H9 (cell line): ENCODE results near the gene CDCA3. TPM values are rescaled to one million over a fixed set of nuclear protein-coding genes. Genes with fewer than 3 reads are reported as not detected.

Experiments
- DNase-seq: peaks from one replicate; pipeline ENCODE4 v3.0.0-alpha.2; 2017
- H2AFZ ChIP-seq: one replicate; pipeline ENCODE4 v1.6.1; 2013; ENCODE audit warnings: mild to moderate bottlenecking, low read length, control low read depth, moderate library complexity
- H2AK5ac ChIP-seq: 2 replicates; pipeline ENCODE4 v1.6.1; 2013; ENCODE audit warnings: low read length, control low read depth, mixed read lengths; ENCODE audit not compliant: insufficient read length
- H2BK120ac ChIP-seq: one replicate; pipeline ENCODE4 v1.6.1; 2013; ENCODE audit warnings: low read depth, mild to moderate bottlenecking, low read length, control low read depth, inconsistent platforms; ENCODE audit not compliant: poor library complexity, severe bottlenecking
- H2BK12ac ChIP-seq: 2 replicates; pipeline ENCODE4 v1.6.1; 2013; ENCODE audit warnings: low read length, control low read depth, mixed read lengths, low read depth; ENCODE audit not compliant: insufficient read length
- H2BK15ac ChIP-seq: 2 replicates; pipeline ENCODE4 v1.6.1; 2013; ENCODE audit warnings: low read depth, low read length, control low read depth
- H2BK20ac ChIP-seq: one replicate; pipeline ENCODE4 v1.6.1; 2013; ENCODE audit warnings: low read depth, mild to moderate bottlenecking, low read length, control low read depth, inconsistent platforms; ENCODE audit not compliant: poor library complexity, severe bottlenecking
- H2BK5ac ChIP-seq: 2 replicates; pipeline ENCODE4 v1.6.1; 2013; ENCODE audit warnings: low read length, control low read depth, mixed read lengths; ENCODE audit not compliant: insufficient read length
- H3K14ac ChIP-seq: 2 replicates; pipeline ENCODE4 v1.6.1; 2013; ENCODE audit warnings: low read length, control low read depth; ENCODE audit not compliant: insufficient read depth
- H3K18ac ChIP-seq: 2 replicates; pipeline ENCODE4 v1.6.1; 2013; ENCODE audit warnings: low read depth, mild to moderate bottlenecking, mixed read lengths, low read length, control low read depth; ENCODE audit not compliant: insufficient read length
- H3K23ac ChIP-seq: 2 replicates; pipeline ENCODE4 v1.6.1; 2013; ENCODE audit warnings: low read length, control low read depth, mixed read lengths, low read depth; ENCODE audit not compliant: insufficient read length
- H3K23me2 ChIP-seq: 2 replicates; pipeline ENCODE4 v1.6.1; 2013; ENCODE audit warnings: low read depth, mild to moderate bottlenecking, mixed read lengths, low read length, control low read depth; ENCODE audit not compliant: insufficient read length, poor library complexity, severe bottlenecking
- H3K27ac ChIP-seq: 2 replicates; pipeline ENCODE4 v1.5.1; 2013; ENCODE audit warnings: low read length, control low read depth, mixed read lengths, low read depth; ENCODE audit not compliant: insufficient read length
- H3K27me3 ChIP-seq: 2 replicates; pipeline ENCODE4 v1.6.1; 2013; ENCODE audit warnings: low read length, control low read depth, inconsistent platforms; ENCODE audit not compliant: insufficient read depth
- H3K4ac ChIP-seq: 2 replicates; pipeline ENCODE4 v1.6.1; 2013; ENCODE audit warnings: low read depth, mild to moderate bottlenecking, control low read depth, inconsistent platforms, low read length, moderate library complexity
- H3K4me1 ChIP-seq: 2 replicates; pipeline ENCODE4 v1.6.1; 2013; ENCODE audit warnings: low read length, control low read depth, inconsistent platforms; ENCODE audit not compliant: insufficient read depth
- H3K4me2 ChIP-seq: 2 replicates; pipeline ENCODE4 v1.6.1; 2013; ENCODE audit warnings: low read length, control low read depth, mixed read lengths; ENCODE audit not compliant: insufficient read length, insufficient read depth
- H3K56ac ChIP-seq: 2 replicates; pipeline ENCODE4 v1.6.1; 2013; ENCODE audit warnings: low read depth, mild to moderate bottlenecking, mixed read lengths, low read length, control low read depth; ENCODE audit not compliant: insufficient read length
- H3K79me1 ChIP-seq: 2 replicates; pipeline ENCODE4 v1.6.1; 2013; ENCODE audit warnings: low read depth, mild to moderate bottlenecking, moderate library complexity, low read length, control low read depth, inconsistent platforms; ENCODE audit not compliant: insufficient read depth, poor library complexity, severe bottlenecking
- H3K79me2 ChIP-seq: 2 replicates; pipeline ENCODE4 v1.6.1; 2013; ENCODE audit warnings: low read length, control low read depth, inconsistent platforms; ENCODE audit not compliant: insufficient read depth
- H3K9ac ChIP-seq: 2 replicates; pipeline ENCODE4 v1.6.1; 2013; ENCODE audit warnings: low read length, control low read depth, mixed read lengths; ENCODE audit not compliant: insufficient read length; ENCODE audit errors: extremely low read depth
- H3K9me3 ChIP-seq: one replicate; pipeline ENCODE4 v1.6.1; 2013; ENCODE audit warnings: low read depth, low read length, inconsistent platforms; ENCODE audit not compliant: control insufficient read depth
- H3T11ph ChIP-seq: one replicate; pipeline ENCODE4 v1.6.1; 2013; ENCODE audit warnings: mild to moderate bottlenecking, low read length, control low read depth, inconsistent platforms
- H4K20me1 ChIP-seq: one replicate; pipeline ENCODE4 v1.6.1; 2013; ENCODE audit not compliant: control insufficient read depth, insufficient read length, insufficient read depth
- H4K5ac ChIP-seq: 2 replicates; pipeline ENCODE4 v1.6.1; 2013; ENCODE audit warnings: low read depth, mild to moderate bottlenecking, mixed read lengths, low read length, control low read depth; ENCODE audit not compliant: insufficient read length
- H4K8ac ChIP-seq: replicated peaks from 2 replicates; pipeline ENCODE4 v1.6.1; 2013; ENCODE audit warnings: low read length, control low read depth, mixed read lengths, low read depth; ENCODE audit not compliant: insufficient read length
- H4K91ac ChIP-seq: 2 replicates; pipeline ENCODE4 v1.6.1; 2013; ENCODE audit warnings: low read depth, mild to moderate bottlenecking, moderate library complexity, mixed read lengths, low read length, control low read depth; ENCODE audit not compliant: insufficient read length
- H3K27ac Mint-ChIP-seq, 3 experiments: 2 replicates in 2 of 3; 3 replicates in 1 of 3; pipeline ENCODE4 v1.8.0; 2020 to 2021; ENCODE audit warnings: mixed read lengths in 3 of 3, mild to moderate bottlenecking in 1 of 3, moderate library complexity in 1 of 3
- H3K27me3 Mint-ChIP-seq: 2 replicates; pipeline ENCODE4 v1.8.0; 2021; ENCODE audit warnings: low read depth, mild to moderate bottlenecking, moderate library complexity, mixed read lengths
- H3K36me3 Mint-ChIP-seq, 3 experiments: 2 replicates in 2 of 3; 3 replicates in 1 of 3; pipeline ENCODE4 v1.8.0; 2020 to 2021; ENCODE audit warnings: low read depth in 3 of 3, mixed read lengths in 3 of 3; ENCODE audit not compliant: insufficient read depth in 1 of 3
- H3K4me1 Mint-ChIP-seq, 2 experiments: 2 replicates each; pipeline ENCODE4 v1.8.0; 2020; ENCODE audit warnings: mixed read lengths in 2 of 2
- H3K4me3 Mint-ChIP-seq, 2 experiments: 2 replicates in 1 of 2; 3 replicates in 1 of 2; pipeline ENCODE4 v1.8.0; 2020 to 2021; ENCODE audit warnings: mild to moderate bottlenecking in 2 of 2, mixed read lengths in 2 of 2, moderate library complexity in 1 of 2
- H3K9me3 Mint-ChIP-seq, 2 experiments: 2 replicates in 1 of 2; 3 replicates in 1 of 2; pipeline ENCODE4 v1.8.0; 2020; ENCODE audit warnings: mild to moderate bottlenecking in 2 of 2, mixed read lengths in 2 of 2, moderate library complexity in 1 of 2
- WGBS: extraction: QIAGEN DNeasy Blood & Tissue Kit; methylation state at CpG from one replicate; pipeline ENCODE4 v1.1.7; 2013; ENCODE audit warnings: missing lambda C conversion rate, low lambda C conversion rate, mixed read lengths; ENCODE audit not compliant: insufficient read length; ENCODE audit errors: extremely low coverage; 5-methylcytosine and 5-hydroxymethylcytosine counted together
- total RNA-seq: library from RNA; stranded (reverse); gene quantifications from 2 replicates; pipeline ENCODE4 v1.2.1, GENCODE V29; 2021
- TF ChIP-seq, protein P1 (sequence below): fragments of 200-600 bp; sonication (generic); conservative IDR thresholded peaks from 3 replicates; pipeline ENCODE4 v1.8.0; 2021; ENCODE audit warnings: antibody characterized with exemption, mild to moderate bottlenecking

The CDCA3 gene
- total RNA-seq, 1 experiment from 2014 or later: 45.1 TPM

DNA sequence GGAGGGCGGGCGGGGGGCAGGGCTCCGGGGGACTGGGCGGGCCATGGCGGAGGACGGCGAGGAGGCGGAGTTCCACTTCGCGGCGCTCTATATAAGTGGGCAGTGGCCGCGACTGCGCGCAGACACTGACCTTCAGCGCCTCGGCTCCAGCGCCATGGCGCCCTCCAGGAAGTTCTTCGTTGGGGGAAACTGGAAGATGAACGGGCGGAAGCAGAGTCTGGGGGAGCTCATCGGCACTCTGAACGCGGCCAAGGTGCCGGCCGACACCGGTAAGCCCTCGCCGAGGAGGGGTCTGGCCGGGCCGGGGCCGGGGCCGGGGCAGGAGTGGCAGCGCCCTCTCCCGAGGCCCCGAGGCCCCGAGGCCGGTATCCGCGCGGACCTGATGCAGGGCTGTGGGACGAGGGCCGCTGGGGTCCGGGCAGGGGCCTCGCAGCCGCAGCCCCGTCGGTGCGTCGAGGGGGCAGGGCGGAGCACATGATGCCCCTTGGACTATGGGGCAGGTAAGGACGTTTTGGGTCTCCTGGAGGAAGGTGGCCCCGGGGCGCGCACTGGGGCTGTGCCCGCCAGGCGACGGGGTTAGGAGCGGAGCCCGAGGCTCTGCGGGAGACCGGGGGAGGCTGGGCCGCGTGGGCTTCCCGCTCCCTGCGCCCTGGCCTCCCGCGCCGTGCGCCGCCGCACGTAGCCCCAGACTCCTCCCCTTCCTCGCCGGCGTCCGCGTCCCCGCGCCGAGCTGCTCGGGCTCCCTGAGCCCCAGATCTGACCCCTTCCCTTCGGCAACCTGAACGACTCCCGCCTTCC is 16.5 kb upstream of the CDCA3 start, which contains the start of gene TPI1:
TPI1 (plus strand) TSS at position 119 of the 798 bp plus-strand sequence; CDS start at position 155, 36 bp downstream.
- no peaks in the 10 kb centered on the region; the same call in 1 of the 2 replicates for H3K27me3 Mint-ChIP-seq
- Histone ChIP-seq H2BK5ac (no peak within 1 kb of the TSS), H3K4me1 (no peaks in the 10 kb centered on the region; the same call in 1 of the 2 replicates), H3K18ac (peak within 1 kb of the TSS; percentile 18), H4K20me1 (no peaks in the 10 kb centered on the region), H3K4me2 (peak within 1 kb of the TSS; percentile 94), H3T11ph (no peak within 1 kb of the TSS), H4K91ac (no peak within 1 kb of the TSS), H2AK5ac (no peak within 1 kb of the TSS), H3K14ac (peak within 1 kb of the TSS; percentile 37; the same call in 1 of the 2 replicates), H3K4ac (no peak within 1 kb of the TSS), H3K56ac (no peak within 1 kb of the TSS), H2BK20ac (no peak within 1 kb of the TSS), H4K5ac (no peak within 1 kb of the TSS), H3K9me3 (no peaks in the 10 kb centered on the region), H2BK15ac (no peak within 1 kb of the TSS), H3K79me1 (no peaks in the 10 kb centered on the region), H3K27ac (no peak within 1 kb of the TSS), H3K27me3 (no peaks in the 10 kb centered on the region), H2AFZ (no peak within 1 kb of the TSS), H3K79me2 (peaks cover 5% of the 10 kb centered on the region; the same call in 1 of the 2 replicates), H4K8ac (no peak within 1 kb of the TSS), H3K23ac (no peak within 1 kb of the TSS), H3K9ac (peak within 1 kb of the TSS; percentile 60), H2BK120ac (no peak within 1 kb of the TSS), H2BK12ac (no peak within 1 kb of the TSS), H3K23me2 (peaks cover 16% of the 10 kb centered on the region)
- WGBS: no CpG with 5 or more reads among the region's 86 CpGs
- H3K36me3 Mint-ChIP-seq: peaks cover 46 to 76% (median 63%) of the 10 kb centered on the region in 3 experiments
- H3K4me3 Mint-ChIP-seq: peak within 1 kb of the TSS; percentile 93 to 95
- DNase-seq: peak; percentile 90
- peaks cover 50 to 55% of the 10 kb centered on the region in 2 experiments for H3K4me1 Mint-ChIP-seq
- H3K9me3 Mint-ChIP-seq: no peaks in the 10 kb centered on the region; a peak in 1 of 5 replicates
- TF ChIP-seq, protein P1, sequence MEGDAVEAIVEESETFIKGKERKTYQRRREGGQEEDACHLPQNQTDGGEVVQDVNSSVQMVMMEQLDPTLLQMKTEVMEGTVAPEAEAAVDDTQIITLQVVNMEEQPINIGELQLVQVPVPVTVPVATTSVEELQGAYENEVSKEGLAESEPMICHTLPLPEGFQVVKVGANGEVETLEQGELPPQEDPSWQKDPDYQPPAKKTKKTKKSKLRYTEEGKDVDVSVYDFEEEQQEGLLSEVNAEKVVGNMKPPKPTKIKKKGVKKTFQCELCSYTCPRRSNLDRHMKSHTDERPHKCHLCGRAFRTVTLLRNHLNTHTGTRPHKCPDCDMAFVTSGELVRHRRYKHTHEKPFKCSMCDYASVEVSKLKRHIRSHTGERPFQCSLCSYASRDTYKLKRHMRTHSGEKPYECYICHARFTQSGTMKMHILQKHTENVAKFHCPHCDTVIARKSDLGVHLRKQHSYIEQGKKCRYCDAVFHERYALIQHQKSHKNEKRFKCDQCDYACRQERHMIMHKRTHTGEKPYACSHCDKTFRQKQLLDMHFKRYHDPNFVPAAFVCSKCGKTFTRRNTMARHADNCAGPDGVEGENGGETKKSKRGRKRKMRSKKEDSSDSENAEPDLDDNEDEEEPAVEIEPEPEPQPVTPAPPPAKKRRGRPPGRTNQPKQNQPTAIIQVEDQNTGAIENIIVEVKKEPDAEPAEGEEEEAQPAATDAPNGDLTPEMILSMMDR: no peak
- H3K27ac Mint-ChIP-seq: peak within 1 kb of the TSS; percentile 77 to 95 (median 92); a peak in 5 of 7 replicates
